ENCODE results near the gene FGF5. TPM values are rescaled to one million over a fixed set of nuclear protein-coding genes. Genes with fewer than 3 reads are reported as not detected.

The FGF5 gene
- total RNA-seq, 2 donors from 2014 or later, result 0.30 to 1.5 TPM

DNA sequence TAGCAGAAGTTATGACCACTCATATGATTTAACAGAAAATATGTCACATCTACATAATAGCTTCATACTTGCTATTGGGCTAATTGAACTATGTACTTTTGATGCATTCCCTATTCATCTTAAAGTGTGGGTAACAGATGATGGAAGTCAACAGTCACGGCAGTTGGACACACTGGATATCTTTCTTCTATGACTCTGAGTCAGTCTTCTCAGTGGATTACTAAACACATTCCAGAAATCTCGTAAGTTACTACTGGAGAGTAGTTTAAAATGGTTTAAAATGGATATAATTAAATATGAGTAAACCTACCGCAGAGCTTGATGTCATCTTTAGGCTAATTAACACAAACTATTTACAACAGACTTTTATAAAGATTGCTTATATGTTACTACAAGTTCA is 39.0 kb downstream of the FGF5 start:
- H3K4me1 ChIP-seq, result no peaks in the 10 kb centered on the region
- H3K4me3 ChIP-seq, result no peak overlapping the region
- no peaks in the 10 kb centered on the region for H3K36me3 ChIP-seq
- TF ChIP-seq, protein P1, sequence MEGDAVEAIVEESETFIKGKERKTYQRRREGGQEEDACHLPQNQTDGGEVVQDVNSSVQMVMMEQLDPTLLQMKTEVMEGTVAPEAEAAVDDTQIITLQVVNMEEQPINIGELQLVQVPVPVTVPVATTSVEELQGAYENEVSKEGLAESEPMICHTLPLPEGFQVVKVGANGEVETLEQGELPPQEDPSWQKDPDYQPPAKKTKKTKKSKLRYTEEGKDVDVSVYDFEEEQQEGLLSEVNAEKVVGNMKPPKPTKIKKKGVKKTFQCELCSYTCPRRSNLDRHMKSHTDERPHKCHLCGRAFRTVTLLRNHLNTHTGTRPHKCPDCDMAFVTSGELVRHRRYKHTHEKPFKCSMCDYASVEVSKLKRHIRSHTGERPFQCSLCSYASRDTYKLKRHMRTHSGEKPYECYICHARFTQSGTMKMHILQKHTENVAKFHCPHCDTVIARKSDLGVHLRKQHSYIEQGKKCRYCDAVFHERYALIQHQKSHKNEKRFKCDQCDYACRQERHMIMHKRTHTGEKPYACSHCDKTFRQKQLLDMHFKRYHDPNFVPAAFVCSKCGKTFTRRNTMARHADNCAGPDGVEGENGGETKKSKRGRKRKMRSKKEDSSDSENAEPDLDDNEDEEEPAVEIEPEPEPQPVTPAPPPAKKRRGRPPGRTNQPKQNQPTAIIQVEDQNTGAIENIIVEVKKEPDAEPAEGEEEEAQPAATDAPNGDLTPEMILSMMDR (IDR thresholded peaks at IDR 0.05), result no peak
- DNase-seq, result no peak
- no peak overlapping the region for H3K27ac ChIP-seq
- H3K27me3 ChIP-seq, result no peaks in the 10 kb centered on the region
- intact Hi-C loops (cut with DNase I), result no loop called here
- H3K9ac ChIP-seq (ENCODE audit: low read depth in 2 of 2, low read length in 2 of 2), result no peak overlapping the region
- H3K9me3 ChIP-seq, result no peaks in the 10 kb centered on the region

DNA sequence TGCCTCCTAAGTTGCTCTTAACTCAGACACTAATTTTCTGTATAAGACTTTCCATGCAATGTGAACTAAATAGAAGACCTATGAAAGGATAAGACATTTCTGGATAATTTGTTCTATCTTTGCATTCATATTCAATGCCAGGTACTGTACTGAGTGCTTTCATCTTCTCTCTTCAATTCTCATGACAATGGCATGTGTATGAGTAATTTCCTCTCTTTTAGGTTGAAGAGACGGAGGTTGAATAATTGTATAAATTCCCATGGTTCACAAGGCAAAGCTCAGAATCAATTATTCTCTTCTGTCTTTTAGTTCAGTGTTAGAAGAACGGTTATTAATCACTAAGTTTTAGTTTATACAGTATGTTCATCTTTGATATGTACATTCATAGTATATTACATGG is 39.8 kb downstream of the FGF5 start:
- intact Hi-C loops (cut with DNase I), result no loop called here
- H3K9ac ChIP-seq (ENCODE audit: low read depth in 2 of 2, low read length in 2 of 2), result no peak overlapping the region
- H3K9me3 ChIP-seq, result no peaks in the 10 kb centered on the region
- H3K36me3 ChIP-seq, result no peaks in the 10 kb centered on the region
- no peak for DNase-seq
- no peaks in the 10 kb centered on the region for H3K4me1 ChIP-seq
- TF ChIP-seq, protein P1 (IDR thresholded peaks at IDR 0.05), result no peak
- H3K4me3 ChIP-seq, result no peak overlapping the region
- H3K27me3 ChIP-seq, result no peaks in the 10 kb centered on the region
- H3K27ac ChIP-seq, result no peak overlapping the region

- Histone ChIP-seq H3K27ac (no peak overlapping the region), H3K4me3 (no peak overlapping the region), H3K9ac (ENCODE audit: low read depth in 2 of 2, low read length in 2 of 2) (no peak overlapping the region), H3K4me1 (no peaks in the 10 kb centered on the region), H3K9me3 (no peaks in the 10 kb centered on the region), H3K36me3 (no peaks in the 10 kb centered on the region), H3K27me3 (no peaks in the 10 kb centered on the region)
- TF ChIP-seq, protein P1 (IDR thresholded peaks at IDR 0.05), result no peak
- DNase-seq, result no peak
- intact Hi-C loops (cut with DNase I), result no loop called here
Measured at GRCh38 chr4:80307183-80307735, 40.8 kb downstream of the FGF5 start.

DNA sequence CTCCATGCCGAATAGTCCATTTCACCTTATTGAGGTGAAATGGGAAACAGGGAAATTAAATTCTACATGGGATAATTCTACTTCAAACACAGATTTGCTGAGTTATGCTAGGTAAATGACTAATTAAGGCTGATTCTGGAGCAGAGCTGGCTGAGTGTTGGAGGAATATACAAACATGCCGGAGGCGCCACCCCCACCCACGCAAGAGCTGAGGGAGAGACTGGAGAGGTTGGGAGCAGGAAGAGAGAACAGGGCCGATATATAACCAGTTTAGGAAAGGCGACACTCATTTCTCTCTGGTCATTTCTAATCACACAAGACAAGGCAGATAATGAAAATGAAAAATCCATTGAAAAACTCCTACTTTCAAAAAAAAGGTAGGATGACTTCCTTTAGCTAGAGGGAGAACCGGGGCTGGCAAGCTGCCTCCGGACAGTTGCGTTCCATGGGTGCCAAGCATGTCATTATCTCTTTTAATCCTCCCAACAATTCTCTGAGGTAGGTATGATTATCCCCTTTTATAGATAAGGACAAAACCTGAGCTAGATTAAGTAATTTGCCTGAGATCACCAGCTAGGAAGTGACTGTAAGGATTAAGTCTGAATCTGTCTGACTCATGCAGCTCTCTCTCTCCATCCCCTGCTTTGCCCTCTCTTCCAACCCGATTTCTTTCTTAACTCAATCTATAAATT is 41.5 kb downstream of the FGF5 start:
- Histone ChIP-seq H3K27me3 (no peaks in the 10 kb centered on the region), H3K36me3 (no peaks in the 10 kb centered on the region), H3K9ac (ENCODE audit: low read depth in 2 of 2, low read length in 2 of 2) (no peak overlapping the region), H3K27ac (no peak overlapping the region), H3K4me3 (no peak overlapping the region), H3K9me3 (no peaks in the 10 kb centered on the region), H3K4me1 (no peaks in the 10 kb centered on the region)
- DNase-seq, result no peak
- TF ChIP-seq, protein P1 (IDR thresholded peaks at IDR 0.05), result no peak
- intact Hi-C loops (cut with DNase I), result no loop called here

DNA sequence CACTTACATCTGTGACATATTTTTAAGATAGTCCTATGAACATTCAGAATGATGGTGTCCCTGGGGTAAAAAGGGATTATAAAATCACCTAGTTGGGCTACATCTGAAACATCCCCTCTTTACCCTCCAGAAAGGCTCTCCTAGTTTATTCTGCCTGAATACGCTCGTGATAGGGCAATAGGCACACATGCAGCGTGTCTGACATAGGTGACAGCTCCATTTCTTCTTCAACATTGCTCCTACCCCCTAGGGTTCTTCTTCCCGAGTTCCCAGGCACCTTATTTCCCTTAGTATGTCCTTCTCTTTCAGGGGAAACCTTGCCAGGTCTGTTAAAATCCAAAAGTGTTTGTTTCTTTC is 42.0 kb downstream of the FGF5 start:
- intact Hi-C loops (cut with DNase I), result no loop called here

More for the DNA sequence above, 42.0 kb downstream of the FGF5 start:
- Histone ChIP-seq H3K9ac (ENCODE audit: low read depth in 2 of 2, low read length in 2 of 2) (no peak overlapping the region), H3K27me3 (no peaks in the 10 kb centered on the region), H3K36me3 (no peaks in the 10 kb centered on the region), H3K27ac (no peak overlapping the region), H3K9me3 (no peaks in the 10 kb centered on the region), H3K4me1 (no peaks in the 10 kb centered on the region), H3K4me3 (no peak overlapping the region)
- TF ChIP-seq, protein P1 (IDR thresholded peaks at IDR 0.05), result no peak
- no peak for DNase-seq
